ENCODE data around the gene CUX1.

DNA sequence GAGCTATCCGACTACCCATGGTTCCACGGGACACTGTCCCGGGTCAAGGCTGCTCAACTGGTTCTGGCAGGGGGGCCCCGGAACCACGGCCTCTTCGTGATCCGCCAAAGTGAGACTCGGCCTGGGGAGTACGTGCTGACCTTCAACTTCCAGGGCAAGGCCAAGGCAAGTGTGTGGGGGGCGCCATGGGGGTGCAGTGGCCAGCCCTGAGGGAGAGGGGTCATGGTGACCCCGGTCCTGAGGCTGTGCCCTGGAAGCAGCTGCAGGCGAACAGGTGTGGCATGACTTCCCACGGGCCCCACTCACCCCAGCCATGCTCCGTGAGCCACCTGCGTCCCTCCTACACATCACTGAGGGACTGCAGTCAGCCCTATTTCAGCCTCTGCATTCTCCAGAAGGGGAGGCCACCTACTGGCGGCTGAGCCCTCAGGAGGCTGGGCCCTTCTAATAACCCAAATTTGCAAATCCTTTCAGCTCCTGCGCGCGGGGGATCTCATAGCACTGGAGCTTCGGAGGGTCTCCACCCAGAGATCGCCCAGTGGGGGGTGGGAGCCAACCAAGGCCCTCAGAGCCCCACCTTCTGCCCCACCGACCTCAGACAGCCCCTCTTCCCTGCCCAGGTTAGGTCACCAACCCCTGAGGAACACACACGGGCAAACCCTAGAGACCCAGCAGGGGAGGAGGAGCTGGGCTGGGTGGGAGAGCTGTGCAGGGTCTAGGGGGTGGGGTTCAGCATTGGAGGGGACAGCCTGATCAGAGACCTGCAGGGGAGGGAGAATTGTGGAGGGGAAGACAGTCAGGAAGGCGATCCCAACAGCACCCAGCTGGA lies 500.0 kb downstream of the CUX1 start:
- TF ChIP-seq, protein P1, sequence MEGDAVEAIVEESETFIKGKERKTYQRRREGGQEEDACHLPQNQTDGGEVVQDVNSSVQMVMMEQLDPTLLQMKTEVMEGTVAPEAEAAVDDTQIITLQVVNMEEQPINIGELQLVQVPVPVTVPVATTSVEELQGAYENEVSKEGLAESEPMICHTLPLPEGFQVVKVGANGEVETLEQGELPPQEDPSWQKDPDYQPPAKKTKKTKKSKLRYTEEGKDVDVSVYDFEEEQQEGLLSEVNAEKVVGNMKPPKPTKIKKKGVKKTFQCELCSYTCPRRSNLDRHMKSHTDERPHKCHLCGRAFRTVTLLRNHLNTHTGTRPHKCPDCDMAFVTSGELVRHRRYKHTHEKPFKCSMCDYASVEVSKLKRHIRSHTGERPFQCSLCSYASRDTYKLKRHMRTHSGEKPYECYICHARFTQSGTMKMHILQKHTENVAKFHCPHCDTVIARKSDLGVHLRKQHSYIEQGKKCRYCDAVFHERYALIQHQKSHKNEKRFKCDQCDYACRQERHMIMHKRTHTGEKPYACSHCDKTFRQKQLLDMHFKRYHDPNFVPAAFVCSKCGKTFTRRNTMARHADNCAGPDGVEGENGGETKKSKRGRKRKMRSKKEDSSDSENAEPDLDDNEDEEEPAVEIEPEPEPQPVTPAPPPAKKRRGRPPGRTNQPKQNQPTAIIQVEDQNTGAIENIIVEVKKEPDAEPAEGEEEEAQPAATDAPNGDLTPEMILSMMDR (IDR thresholded peaks at IDR 0.05; ENCODE audit: borderline replicate concordance, extremely low read depth, low read length, poor library complexity, severe bottlenecking) = no peak
- no peak for TF ChIP-seq EZH2 (IDR thresholded peaks at IDR 0.05; ENCODE audit: borderline replicate concordance, low read depth, low read length, severe bottlenecking)
